Measurements from ENCODE around the gene TPCN1.

TPCN1 gene

DNA sequence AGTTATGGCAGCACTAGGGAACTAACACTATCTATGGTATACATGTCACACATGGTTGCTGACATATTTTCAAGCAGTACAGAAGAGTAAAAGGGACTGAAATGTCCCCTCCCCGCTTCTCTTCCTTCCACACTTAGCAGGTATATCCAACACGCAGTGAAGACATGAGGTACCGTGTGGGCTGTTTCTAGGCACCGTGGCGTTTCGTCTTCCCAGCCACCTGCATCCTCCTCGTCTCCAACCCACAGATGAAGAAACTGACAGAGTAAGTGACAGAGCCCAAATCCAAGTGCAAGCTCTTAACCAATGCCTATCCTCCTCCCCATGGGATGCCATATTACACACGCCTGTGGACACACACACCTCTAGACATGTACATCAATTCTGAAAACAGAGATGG lies 81.2 kb downstream of the TPCN1 start:
- DNase-seq (ENCODE audit: low read depth in 2 of 2, low spot score in 1 of 2), result no peak

DNA sequence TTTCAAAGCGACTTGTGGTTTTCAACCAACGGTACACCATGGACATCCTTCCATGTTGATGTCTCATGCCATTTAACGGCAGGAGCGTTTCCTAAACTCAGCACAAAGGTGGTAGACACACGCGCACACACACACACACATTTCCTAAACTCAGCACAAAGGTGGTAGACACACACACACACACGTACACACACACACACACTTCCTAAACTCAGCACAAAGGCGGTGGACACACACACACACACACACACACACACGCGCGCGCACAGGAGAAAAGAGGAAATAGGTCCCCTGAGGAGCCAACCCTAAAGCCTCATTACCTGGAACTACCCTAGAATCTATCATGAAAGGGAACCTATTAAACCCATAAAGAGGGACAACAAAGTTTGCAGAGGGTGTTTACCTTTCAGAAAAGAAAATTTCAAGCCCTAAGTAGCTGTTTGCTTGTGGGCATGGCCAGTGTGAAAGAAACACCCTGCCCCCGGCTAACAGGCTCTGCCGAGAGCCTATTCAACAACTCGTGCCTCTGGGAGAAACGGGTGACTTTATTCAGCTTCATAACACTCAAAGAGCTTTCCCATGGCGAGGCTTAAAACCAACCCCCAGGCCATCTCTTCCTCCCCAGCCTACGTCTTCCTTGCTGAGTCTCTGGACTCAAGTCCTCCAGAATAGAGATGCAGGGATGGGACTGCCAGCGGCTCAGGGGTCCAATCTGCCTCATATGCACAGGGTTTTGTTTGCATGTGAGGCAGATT lies 81.8 kb downstream of the TPCN1 start:
- no peak for DNase-seq (ENCODE audit: low read depth in 2 of 2, low spot score in 1 of 2)

DNA sequence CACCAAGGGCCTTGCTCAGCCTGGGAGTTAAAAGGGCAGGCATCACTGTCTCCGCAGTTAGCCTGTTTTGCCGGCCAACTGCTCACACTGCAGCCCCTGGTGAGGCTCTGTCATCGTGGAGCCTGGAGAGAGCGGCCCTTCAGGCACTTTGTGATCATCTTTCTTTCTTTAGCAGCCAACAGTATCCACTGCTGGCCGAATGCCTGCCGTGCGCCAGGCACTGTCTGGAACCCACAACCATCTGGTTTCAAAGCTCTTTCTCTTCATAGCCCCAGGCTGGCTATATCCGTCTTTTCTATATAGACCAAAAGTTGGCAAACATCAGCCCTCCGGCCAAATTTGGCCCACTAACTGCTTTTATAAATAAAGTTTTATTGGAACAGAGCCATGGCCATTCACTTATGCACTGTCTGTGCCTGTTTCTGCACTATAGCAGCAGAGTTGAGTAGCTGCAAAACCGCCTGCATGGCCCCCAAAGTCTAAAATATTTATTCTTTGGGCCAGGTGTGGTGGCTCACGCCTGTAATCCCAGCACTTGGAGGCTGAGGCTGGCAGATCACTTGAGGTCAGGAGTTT lies 84.1 kb downstream of the TPCN1 start:
- no peak for DNase-seq (ENCODE audit: low read depth in 2 of 2, low spot score in 1 of 2)

DNA sequence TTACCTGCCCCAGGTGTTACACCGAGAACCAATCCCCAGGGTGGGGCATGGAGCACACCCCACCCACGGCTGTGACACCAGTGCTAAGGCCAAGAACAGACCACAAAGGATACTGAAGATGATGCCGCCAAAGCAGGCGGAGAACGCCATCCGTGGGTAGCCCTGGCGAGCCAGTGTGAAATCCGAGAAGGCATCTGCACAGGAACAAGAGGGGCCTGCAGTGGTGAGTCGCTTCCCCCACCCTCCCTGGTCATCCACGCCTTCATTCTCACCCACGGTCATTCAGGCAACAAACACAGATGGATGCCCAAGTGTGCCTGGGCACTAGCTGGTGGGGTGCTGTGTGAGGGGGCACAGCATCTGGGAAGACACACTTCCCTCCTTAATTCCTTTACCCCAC lies 85.1 kb downstream of the TPCN1 start:
- DNase-seq (ENCODE audit: low read depth in 2 of 2, low spot score in 1 of 2), result no peak

DNA sequence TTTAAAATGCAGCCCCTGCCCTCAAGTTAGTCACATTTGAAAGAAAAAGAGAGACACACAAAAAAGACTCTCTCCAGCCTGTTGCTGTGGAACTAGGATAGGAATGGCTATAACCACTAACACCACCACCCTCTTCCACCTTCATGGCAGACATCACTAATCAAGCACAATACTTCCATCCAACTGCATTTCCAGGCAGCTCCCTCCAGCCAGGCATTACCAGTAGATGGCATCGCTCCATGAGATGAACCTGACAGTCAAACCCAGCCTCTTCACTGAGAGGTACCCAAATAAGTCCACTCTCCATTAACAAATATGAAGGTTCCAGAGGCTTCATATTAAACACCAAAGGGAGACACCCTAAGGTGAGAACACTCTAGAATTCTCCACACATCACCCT lies 89.2 kb downstream of the TPCN1 start:
- DNase-seq (ENCODE audit: low read depth in 2 of 2, low spot score in 1 of 2), result no peak

DNA sequence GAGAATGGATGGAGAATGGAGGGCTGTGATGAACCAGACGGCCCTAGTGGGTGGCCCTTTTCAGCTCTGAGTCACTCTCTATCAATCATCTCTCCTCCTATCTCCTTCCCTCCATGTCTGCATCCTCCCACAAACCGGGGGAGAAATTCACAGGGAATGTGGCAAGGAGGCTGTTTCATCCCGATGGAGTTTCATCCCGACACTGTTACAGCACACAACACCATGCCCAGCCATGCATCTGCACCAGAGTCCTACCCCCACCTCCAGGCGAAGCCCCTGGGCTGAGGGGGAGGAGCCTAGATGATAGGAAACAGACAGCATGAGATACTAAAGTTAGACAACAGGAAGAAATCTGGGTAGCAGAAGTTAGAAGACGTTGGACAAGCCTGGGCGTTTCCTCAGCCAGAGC lies 92.9 kb downstream of the TPCN1 start:
- no peak for DNase-seq (ENCODE audit: low read depth in 2 of 2, low spot score in 1 of 2)

DNA sequence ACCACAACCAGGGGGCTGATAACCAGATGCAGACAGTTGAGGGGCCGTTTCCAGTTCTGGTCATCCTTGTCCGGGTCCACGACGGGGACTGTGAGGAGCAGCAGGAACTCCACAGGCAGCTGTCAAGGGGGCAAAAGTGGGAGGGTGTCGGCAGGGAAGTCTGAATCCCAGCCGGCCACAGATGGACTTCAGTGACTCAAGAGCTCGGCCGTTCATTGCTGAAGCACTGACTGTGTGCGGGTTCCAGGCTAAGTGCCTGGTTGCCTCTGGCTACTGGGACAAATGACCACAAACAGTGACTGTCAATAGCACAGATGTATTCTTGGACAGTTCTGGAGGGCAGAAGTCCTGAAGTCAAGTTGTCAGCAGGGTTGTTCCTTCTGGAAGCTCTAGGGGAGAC lies 94.1 kb downstream of the TPCN1 start:
- no peak for DNase-seq (ENCODE audit: low read depth in 2 of 2, low spot score in 1 of 2)

DNA sequence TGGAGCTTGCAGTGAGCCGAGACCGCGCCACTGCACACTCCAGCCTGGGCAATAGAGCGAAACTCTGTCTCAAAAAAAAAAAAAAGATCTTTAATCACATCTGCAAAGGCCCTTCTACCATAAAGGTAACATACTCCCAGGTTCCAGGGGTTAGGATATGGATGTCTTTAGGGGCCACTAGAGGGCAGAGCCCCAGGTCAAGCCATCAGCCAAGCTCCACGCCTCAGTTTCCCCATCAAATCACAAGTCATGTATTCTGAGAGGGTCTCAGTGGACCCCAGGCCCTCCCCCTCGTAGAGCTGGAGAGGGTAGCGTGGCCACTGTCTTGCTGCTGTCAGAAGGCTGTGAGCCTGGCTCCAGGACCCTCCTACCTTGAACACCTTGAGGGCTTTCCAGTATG lies 94.9 kb downstream of the TPCN1 start:
- DNase-seq (ENCODE audit: low read depth in 2 of 2, low spot score in 1 of 2), result no peak

DNA sequence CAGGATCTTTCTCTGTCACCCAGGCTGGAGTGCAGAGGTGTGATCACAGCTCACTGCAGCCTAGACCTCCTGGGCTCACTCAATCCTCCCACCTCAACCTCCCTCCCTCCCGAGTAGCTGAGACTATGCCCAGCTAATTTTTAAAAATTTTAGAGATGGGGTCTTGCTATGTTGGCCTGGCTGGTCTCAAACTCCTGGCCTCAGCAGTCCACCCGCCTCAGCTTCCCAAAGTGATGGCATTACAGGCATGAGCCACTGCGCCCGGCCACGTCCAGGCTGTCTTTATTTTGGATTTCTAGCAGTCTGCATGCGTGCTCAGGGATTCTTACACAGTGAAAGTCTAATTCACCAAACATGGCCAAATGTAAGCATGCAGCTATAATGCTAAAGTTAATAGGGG lies 95.9 kb downstream of the TPCN1 start:
- no peak for DNase-seq (ENCODE audit: low read depth in 2 of 2, low spot score in 1 of 2)

DNA sequence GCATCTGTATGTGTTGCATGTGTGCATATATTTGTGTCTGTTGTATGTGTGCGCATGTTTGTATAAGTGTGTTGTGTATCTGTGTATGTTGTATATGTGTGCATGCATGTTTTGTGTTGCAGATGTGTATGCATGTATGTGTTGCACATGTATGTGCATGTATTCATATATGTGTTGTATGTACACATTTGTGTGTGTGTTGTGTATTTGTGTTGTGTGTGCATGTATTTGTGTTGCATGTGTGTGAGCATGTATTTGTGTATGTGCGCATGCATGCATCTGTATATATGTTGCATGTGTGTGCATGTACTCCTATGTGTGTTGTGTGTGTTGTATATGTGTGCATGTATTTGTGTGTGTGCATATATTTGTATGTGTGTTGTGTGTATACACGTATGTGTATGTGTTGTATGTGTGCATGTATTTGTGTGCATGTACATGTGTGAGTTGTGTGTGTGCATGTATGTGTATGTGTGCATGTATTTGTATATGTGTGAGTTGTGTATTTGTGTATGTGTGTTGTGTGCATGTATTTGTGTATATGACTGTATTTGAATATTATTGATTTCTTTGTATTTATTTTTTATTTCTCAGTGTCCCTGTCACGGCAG lies 96.9 kb downstream of the TPCN1 start:
- no peak for DNase-seq (ENCODE audit: low read depth in 2 of 2, low spot score in 1 of 2)

DNA sequence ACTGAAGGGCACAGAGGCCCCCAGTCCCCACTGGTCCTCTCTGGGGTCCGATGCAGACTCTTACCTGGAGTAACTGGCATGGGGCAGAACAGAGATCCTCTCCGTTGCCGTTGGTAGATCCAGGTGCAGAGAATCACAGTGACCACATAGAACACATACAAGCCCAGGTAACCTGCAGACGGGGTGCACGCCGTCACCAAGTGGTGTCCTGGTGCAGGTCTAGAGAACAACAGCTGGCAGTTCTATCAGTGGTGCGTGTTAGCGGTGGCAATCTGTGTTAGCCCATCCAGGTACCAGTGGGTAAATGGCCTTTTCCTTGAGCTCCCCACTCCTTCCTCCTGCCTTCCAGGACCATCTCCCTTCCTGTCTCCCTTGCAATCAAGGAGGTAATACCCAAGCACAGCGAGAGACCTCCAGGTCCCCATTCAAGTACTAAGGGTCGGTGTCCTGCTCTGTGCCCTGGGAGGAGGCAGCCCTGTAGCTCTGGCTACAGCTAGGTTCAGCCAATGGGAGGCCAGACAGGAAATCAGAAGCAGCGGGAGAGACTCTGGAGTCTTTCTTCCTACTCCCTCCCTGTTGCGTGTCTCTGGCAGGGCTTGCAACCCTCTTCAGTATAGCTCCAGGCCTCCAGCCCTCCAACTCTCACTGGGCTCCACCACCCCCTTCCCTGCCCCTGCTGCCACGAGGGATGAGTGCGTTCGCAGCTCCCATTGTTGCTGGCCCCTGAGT lies 97.8 kb downstream of the TPCN1 start:
- no peak for DNase-seq (ENCODE audit: low read depth in 2 of 2, low spot score in 1 of 2)

DNA sequence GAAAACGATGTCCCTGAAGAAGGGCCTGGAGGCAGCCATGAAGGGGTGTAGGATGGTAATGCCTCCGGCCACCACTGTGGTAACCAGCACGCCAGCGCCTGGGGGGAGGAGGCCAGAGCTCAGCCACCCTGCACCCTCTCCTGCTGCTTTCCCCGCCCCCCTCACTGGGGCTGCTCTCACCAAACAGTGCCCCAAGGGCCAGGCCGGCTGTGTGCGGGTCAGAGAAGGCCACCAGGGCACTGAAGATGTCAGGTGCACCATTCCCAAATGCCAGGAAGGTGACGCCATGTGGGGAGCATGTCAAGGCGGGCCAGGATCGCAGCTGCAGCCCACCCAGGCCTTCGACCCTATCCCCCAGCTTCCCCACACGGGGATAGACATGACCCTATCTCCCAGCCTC lies 99.1 kb downstream of the TPCN1 start:
- DNase-seq (ENCODE audit: low read depth in 2 of 2, low spot score in 1 of 2), result no peak

DNA sequence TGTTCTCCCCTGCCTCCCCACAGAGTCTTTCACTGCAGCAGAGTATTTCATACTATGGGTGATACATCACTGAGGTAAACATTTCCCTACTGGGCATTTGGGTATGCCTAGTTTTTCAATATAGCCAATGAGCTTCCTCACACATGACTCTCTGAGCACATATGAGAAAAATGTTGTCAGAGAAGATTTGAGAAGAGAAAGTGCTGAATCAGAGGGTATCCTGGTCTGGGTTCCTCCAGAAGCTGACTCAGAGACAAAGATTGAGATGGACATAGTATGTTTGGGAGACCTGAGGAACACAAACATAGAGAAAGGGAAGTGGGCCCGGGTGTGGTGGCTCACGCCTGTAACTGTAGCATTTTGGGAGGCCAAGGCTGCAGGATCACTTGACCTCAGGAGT lies 101.1 kb downstream of the TPCN1 start:
- DNase-seq (ENCODE audit: low read depth in 2 of 2, low spot score in 1 of 2), result no peak

DNA sequence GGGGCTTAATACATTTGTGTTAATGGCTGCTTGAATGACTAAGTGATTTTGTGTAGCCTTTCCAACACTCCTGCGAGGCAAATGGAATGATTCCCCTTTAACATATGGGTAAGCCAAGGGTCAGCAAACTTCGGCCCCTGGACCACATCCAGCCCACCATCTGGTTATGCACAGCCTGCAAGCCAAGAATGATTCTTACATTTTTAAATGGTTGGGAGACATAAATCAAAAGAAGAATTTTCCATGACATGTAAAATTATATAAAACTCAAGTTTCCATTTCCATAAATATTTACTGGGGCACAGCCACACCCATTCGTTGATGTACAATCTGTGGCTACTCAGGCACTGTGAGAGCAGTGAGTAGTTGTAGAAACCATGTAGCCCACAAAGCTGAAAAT lies 104.7 kb downstream of the TPCN1 start:
- DNase-seq (ENCODE audit: low read depth in 2 of 2, low spot score in 1 of 2), result no peak

DNA sequence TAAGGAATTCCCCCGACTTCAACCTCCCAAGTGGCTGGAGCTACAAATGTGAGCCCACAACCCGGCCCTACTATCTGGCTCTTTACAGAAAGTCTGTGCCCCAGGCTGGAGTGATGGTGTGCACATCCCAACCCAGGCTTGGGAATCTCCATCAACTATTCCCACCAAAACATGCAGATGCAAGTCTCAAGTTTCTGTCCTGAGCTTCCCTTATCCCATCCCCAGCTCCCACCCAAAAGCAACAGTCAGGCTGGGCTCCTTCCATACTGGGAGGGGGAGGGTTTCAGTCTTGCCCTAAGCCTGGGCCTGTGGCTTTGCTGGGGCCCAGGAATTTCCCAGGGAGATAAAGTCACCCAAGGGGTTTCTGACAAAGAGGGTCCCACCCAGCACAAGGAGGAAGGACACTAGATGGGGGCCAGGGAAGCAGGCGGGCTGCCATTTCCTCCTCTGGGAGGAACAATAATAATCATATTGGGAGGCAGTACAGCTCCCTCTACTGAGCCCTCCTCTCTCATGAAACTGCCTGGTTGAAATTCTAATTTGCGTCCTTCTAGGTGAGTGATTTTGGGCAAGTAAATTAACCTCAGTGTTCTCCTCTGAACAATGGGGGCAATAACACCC lies 105.6 kb downstream of the TPCN1 start:
- no peak for DNase-seq (ENCODE audit: low read depth in 2 of 2, low spot score in 1 of 2)

DNA sequence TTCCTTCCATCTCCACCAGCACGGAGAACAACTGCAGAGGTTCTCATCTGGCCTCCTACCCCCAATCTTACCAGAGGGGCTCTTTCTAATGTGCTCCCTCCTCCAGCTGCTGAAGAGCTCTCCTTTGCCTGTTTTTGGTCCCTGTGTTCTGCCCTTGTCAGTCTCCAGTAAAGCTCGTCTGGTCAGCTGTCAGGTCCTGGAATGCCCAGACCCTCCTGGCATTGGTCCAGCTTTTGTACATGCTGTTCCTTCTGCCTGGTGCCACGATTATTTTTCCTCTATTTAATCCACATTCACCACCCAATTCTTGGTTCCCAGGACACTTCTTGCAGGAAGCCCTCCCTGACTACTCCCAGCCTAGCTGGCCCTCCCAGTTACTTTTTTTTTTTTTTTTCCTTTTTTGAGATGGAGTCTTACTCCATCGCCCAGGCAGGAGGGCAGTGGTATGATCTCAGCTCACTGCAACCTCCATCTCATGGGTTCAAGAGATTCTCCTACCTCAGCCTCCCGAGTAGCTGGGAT lies 107.2 kb downstream of the TPCN1 start:
- no peak for DNase-seq (ENCODE audit: low read depth in 2 of 2, low spot score in 1 of 2)

DNA sequence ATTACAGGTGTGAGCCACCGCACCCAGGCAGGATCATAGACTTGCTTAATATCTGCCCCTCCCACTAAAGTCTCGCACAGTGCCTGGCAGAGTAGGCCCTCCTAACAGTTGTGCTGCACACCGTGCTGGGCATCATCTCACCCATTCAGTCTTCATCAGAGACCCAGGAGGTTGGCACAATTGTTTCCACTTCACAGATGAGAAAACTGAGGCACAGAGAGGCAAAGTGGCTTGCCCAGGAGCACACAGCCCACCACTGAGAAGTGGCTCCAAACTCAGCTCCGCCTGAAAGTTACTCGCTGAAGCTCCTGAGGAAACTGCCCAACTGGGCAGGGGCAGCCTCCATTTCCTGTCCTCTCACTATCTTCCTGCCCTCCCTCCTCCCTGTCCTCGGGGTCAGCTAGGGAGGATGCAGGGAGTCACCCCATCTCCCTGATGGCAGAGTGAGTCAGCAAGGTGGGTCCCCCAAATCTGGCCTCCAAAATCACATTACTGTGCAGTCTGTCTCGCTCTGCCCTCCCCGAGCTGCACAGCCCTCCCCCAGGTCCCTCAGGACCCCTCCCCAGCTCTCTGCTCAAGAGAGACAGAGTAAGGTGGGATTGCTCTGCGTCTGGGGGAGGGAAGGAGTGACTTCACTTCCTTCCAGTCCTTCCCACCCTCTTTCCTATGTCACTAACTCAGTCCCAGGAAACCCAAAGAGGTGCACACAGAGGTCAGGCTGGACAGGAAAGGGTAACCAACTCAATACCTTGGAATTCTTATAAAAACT lies 107.9 kb downstream of the TPCN1 start:
- no peak for DNase-seq (ENCODE audit: low read depth in 2 of 2, low spot score in 1 of 2)

DNA sequence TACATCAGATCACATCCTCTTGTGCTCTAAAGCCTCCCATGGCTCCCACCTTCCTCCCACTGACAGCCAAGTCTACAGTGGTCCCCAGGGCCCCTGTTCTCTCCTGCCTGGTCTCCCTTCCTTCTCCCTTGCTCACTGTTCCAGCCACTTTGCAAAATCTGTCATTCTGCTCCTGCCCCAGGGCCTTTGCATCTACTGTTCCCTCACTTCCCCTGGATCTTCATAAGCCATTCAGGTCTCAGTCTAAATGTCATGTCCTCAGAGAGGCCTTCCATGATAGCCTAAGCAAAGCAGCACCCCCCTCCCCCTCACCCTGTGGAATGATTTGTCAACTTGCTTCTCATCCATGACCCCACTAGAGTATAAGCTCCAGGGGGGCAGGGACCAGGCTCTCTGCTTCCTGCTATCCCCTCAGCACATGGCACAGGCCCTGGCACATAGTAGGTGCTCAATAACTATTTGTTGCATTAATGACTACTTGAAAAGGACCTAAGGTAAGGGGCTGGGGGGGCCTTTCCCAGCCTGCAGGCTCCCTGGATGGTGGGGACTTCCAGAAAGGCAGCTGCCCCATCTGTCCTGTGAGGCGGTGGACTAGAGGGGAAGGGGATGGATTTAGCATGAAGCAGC lies 108.6 kb downstream of the TPCN1 start:
- no peak for DNase-seq (ENCODE audit: low read depth in 2 of 2, low spot score in 1 of 2)

DNA sequence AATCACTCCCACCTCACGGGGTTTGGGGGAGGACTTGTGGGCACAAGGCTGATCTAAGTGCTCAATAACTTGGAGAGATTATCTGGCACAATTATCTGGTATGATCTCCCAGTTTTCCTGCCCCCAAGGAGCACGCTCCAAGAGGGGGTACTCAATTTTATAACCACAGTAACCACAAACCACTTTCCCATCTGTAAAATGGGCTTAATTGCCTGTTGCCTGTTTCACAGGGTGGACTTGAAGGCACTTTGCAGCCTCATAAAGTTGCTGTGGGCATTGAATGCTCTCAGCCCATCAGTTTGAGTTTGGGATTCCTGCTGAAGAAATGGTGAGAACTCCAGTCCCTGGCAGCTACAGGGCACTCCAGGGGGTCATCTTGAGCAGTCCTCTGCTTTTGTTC lies 109.2 kb downstream of the TPCN1 start:
- DNase-seq (ENCODE audit: low read depth in 2 of 2, low spot score in 1 of 2), result no peak

DNA sequence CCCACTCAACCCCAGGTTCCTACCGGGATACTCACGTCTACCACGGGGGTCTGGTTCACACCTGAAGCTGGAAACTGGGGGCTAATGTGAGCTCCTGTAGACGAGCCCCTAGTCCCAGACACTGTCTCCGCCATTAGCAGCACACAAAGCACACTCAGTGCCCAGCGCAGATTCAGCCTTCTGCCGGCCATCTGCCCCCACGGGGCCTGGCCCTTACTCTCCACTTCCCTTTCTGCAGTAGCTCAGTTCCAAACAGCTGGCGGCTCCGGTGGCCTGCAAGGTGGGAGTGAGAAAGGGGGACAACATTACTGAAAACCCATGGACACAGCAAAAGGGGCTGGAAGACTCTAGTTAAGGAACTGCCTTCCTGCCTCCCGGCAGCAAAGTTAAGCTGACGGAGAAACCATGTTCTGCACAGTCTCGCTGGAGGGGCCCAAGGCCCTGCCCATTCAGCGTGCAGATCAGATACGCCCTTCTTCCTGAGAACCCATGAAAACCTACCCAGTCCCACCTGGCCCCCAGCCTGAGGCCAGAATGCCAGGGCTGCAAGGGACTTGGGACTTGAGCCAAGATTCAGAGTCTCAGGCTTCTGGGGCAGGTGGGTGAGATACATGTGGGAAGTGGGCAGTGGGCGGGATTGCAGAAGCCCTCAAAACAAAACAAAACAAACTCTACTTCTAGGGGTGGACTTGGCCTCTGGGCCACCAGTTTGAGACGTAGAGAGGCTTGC lies 111.6 kb downstream of the TPCN1 start:
- DNase-seq (ENCODE audit: low read depth in 2 of 2, low spot score in 1 of 2), result no peak

All from stimulated activated CD8-positive, alpha-beta memory T cell treated with anti-CD3 and anti-CD28 coated beads, Interleukin-4, amount 100 ng/mL, for 1 hour (primary cell).